Hypothalamus (tissue), 51 donors: ENCODE results near the gene CBX1.

Experiments
- DNase-seq, 51 donors: peaks; one replicate each; lab custom pipeline; 2025; lab: John Stamatoyannopoulos, UW

CBX1 gene

DNA sequence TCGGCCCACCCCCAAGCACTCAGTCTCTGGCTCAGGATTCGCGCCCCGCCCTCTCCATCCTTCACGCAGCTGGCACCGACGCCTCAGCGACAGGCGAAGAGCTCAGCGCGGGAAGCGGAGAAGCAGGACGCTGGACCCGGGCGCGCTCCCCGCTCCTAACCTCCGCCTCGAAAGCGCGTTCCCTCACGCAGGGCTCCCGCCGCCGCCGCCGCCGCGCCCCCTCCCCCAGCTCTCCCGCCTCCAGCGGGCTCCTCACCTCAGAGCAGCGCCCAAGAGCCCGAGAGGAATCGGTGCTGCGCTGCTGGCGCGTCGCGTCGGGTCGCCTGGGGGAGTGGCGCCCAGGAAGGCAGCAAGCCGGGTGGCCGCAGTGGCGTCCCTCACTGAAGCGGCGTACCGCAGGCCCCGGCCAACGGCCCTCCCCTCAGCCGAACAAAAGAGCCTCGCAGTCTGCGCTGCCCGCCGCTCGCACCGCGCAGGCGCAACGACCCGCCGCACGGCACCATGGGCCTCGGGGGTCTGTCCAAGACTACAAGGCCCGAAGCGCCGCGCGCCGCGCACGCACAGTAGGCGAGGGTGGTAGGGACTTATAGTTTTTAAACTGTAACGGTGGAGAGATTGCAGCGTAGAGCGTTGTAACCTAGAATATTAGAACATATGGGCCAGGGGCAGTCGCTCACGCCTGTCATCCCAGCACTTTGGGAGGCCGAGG is at the start of gene CBX1:
TSS of gene CBX1 (minus strand) at position 467 of the 709 bp plus-strand sequence. CDS start 24,474 bp downstream, outside the sequence.
- peak; percentile 58 to 97 (median 90) for DNase-seq

GRCh38 chr17:48150597-48151001 is 49.3 kb upstream of the CBX1 start:
- DNase-seq: no peak

- DNase-seq: no peak
These were observed 48.6 kb upstream of the CBX1 start for GRCh38 chr17:48149787-48150463.

DNA sequence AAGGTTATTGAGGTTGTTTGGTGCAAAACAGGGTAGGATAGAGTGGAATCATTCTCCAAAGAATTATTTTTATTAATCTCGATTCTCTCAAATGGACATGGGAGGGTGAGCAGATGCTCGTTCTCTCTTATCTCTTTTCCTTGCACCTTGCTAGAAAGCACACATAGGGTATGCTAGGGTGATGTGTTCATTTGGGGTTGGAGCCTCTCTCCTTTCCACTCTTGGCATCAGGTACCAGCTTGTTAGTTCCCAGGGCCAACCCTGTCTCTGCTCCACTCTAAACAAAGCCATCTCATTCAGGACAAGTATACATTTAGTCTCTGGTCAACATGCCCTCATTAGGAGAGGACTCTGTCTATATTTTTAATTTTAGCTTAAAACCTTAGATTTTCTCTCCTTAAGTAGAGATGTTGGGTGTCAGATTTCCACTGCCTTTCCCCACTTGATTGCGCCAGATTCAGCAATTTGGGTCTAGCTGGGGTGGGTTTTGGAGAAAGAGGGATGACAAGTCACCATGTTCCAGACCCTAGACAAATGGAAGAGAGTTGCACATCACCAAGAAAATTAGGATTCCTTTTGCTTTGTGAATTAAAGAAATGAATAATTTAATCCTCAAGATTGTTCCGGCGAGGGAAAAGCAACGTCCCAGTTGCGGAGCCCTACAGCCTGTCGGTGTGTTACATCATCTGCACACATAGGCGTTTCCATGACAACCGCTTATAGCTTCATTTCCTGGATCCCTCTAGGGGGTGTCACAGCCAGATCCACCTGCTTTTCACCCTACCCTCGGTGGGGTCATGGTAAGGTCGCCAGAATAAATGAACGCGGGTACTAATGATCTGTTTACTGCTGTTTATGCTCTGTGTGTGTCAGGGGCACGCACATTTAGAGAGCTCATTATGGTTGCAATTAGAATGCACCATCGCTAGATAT is 47.8 kb upstream of the CBX1 start:
- DNase-seq: no peak

- DNase-seq: no peak
These were observed 46.9 kb upstream of the CBX1 start for GRCh38 chr17:48148029-48148770.

GRCh38 chr17:48144976-48145798 is 43.9 kb upstream of the CBX1 start:
- DNase-seq: no peak

- no peak for DNase-seq
These were observed 43.0 kb upstream of the CBX1 start for GRCh38 chr17:48144231-48144630.

- no peak for DNase-seq
These were observed 42.4 kb upstream of the CBX1 start for GRCh38 chr17:48143629-48144028.

GRCh38 chr17:48139944-48140343 is 38.7 kb upstream of the CBX1 start:
- DNase-seq: no peak

DNA sequence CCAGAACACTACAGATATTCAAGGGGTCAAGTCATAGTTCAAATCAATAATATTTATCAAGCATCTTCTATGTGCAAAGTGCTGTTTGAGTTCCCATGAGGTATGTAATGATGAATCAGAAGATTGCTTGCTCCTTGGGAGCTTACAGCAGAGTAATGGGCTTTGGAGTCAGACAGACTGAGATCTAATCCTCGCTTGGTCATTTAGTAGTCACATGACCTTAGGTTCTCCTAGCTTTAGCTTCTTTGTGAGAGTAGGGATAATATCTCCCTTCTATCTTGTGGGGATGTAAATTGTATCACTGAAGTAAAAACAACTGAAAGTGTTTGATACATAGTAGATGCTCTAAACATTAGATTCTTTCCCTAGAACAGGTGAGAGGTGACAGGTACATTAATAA is 36.4 kb upstream of the CBX1 start:
- no peak for DNase-seq

GRCh38 chr17:48134912-48135480 is 33.7 kb upstream of the CBX1 start:
- no peak for DNase-seq

GRCh38 chr17:48132385-48132784 is 31.1 kb upstream of the CBX1 start:
- DNase-seq: no peak

DNA sequence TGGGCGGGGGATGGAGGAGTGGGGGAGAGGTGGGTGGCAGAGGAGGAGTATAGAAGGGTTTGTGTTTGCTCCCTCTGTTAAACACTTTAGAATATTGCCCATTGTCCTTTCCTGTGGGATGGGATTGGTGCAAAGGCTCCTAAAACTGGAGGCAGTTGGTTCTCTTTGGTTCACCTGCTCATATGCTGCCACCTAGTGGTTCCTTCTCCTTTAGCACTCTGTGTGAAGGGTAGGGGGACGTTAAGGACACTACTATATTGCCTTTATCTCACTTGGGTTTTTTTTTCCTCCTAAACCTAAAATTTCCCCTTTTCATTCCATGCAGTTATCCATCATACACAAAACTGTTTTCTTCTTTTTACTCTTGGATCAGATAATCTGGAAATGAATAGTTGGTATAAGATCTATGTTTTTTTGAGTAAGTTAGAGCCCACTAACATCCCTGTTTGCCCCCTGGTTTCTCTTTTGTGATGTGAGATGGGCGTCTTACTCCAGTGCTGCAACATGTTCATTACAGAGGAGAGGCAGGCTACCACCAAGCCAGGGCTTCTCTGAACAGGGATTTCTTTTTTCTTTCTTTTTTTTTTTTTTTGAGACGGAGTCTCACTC is 30.0 kb upstream of the CBX1 start:
- peak in 22 of 51 donors; percentile 5 to 69 (median 35) for DNase-seq

GRCh38 chr17:48129981-48130380 is 28.7 kb upstream of the CBX1 start:
- no peak for DNase-seq

- no peak for DNase-seq
These were observed 27.1 kb upstream of the CBX1 start for GRCh38 chr17:48128400-48128799.

GRCh38 chr17:48127371-48128051 is 26.2 kb upstream of the CBX1 start:
- peak in 5 of 51 donors; percentile 10 to 31 (median 19) for DNase-seq

DNA sequence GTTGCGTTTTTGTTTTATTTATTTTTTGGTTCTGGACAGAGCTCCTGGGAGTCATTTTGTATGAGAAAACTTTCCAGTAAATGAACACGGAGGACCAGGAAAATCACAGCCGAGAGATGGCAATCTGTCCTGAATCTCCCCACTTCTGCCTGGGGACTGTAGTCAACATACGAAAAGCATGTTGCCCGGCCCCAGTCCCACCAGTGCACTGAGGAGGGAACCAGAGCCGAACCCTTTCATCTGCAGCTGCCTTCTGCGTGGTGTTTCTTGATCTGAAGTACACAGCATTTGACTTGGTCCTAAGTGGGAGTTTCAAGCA is 25.2 kb upstream of the CBX1 start:
- no peak for DNase-seq

DNA sequence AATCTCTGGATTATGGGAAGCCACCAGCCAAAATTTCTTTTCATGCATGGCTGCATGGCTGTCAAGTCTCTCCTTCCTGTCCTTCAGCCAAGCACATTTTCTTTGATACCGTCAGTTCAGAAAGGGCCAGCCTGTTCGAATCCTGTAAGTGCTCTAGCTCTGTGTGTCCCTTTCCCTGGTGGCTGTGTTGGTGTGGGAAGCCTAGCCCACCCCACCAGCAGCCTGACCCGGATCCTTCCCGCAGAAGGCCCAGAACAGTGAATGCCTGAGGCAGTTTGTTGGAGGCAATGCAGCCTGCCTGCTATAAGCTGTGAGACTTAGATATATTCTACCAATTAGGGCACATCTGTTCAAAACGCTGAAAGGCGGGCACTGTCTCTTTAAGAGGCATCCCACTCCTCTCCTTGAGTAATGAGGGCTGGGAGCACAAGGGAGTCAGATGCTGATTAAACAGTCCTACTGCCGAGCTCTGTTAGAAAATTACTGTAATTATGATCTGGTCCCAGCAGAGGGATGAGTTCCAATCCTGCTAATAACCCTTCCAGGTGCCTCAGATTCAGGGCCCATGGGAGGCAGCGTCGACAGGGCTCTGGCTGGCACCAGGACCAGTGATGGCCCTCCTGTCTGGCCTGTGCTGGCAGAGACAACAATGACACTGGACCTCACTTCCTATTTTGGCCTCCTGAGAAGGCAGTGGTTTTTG is 24.7 kb upstream of the CBX1 start:
- no peak for DNase-seq
